Right lobe of liver (tissue), 6 donors: ENCODE measurements around the gene CEP350. TPM values are rescaled to one million over a fixed set of nuclear protein-coding genes. Genes with fewer than 3 reads are reported as not detected.

Experiments
- ATAC-seq, 4 donors: fragments of 200-7000 bp; cut with Tn5 transposase; one replicate each; pipeline ENCODE4 v1.9.1; 2020; ENCODE audit warnings: mild to moderate bottlenecking in 4 of 4, moderate library complexity in 4 of 4
- DNase-seq, 3 donors: peaks; one replicate each; pipeline ENCODE4 v3.0.0-alpha.2; 2020
- H3K27ac ChIP-seq, 3 donors: fragments of 200-600 bp; one replicate each; pipeline ENCODE4 v1.8.0; 2022
- H3K27me3 ChIP-seq, 2 donors: fragments of 200-600 bp; one replicate each; pipeline ENCODE4 v1.8.0; 2022
- H3K36me3 ChIP-seq, 4 donors: fragments of 200-600 bp; sonication (generic) in 1 of 4; one replicate each; pipeline versions ENCODE4 v1.5.1 to v1.8.0; 2017 to 2022; ENCODE audit warnings: control low read depth in 1 of 4
- H3K4me1 ChIP-seq, 4 donors: fragments of 200-600 bp; sonication (generic) in 1 of 4; one replicate each; pipeline versions ENCODE4 v1.5.1 to v1.8.0; 2017 to 2022; ENCODE audit warnings: control low read depth in 1 of 4
- H3K4me3 ChIP-seq, 3 donors: fragments of 200-600 bp; one replicate each; pipeline ENCODE4 v1.8.0; 2022
- H3K9me3 ChIP-seq, 4 donors: fragments of 200-600 bp; sonication (generic) in 1 of 4; one replicate each; pipeline versions ENCODE4 v1.5.1 to v1.8.0; 2017 to 2022; ENCODE audit warnings: control low read depth in 1 of 4
- CTCF ChIP-seq, 4 donors: fragments of 200-600 bp in 3 of 4; fragments of 450-650 bp in 1 of 4; IDR thresholded peaks; one replicate each; pipeline versions ENCODE4 v1.5.1 to v1.8.0; 2016 to 2022; ENCODE audit warnings: antibody characterized with exemption in 4 of 4, mild to moderate bottlenecking in 2 of 4
- POLR2A ChIP-seq: fragments of 450-650 bp; IDR thresholded peaks from one replicate; pipeline ENCODE4 v1.6.1; 2017; ENCODE audit warnings: antibody characterized with exemption, mild to moderate bottlenecking
- WGBS: methylation state at CpG from one replicate; pipeline ENCODE4 v1.1.6; 2018; ENCODE audit warnings: low coverage, low lambda C conversion rate; ENCODE audit not compliant: insufficient coverage; ENCODE audit errors: missing lambda C conversion rate; 5-methylcytosine and 5-hydroxymethylcytosine counted together
- intact Hi-C, 2 donors: fragments of 100-400 bp; cut with DNase I; formaldehyde crosslinking; loops; one replicate each; pipeline versions ENCODE4 v1.11.2 to v1.14.1; 2022
- total RNA-seq, 6 experiments: library from RNA; depleted of rRNA in 2 of 6; stranded (reverse); fragments of >200 nt in 2 of 6; fragmentation: NEBNext Ultra II Directional in 3 of 6; extraction: Animal tissue kit (Norgen Biotek cat#: 25700) in 3 of 6; gene quantifications; one replicate each; pipeline versions ENCODE4 v1.1.0 to v1.2.4, GENCODE V29; 2016 to 2023
- donor health status: DM: no; HTN: yes; CAD: no.
- donor health status: DM: no; HTN: no; CAD: no.
- donor health status: DM: no; HTN: no; CAD: no.
- donor health status: DM: no; HTN: yes; CAD: no.
- donor health status: DM: no; HTN: yes; CAD: no.

CEP350 gene
- total RNA-seq, 6 experiments from 2014 or later = 15.6 to 24.6 (median 21.3) TPM

- WGBS = 43% methylated on average over 5 of the region's 8 CpGs
- Histone ChIP-seq H3K4me3 (no peak overlapping the region), H3K9me3 (no peaks in the 10 kb centered on the region), H3K4me1 (peaks cover 0 to 4% (median 0%) of the 10 kb centered on the region in 4 donors), H3K27me3 (no peaks in the 10 kb centered on the region), H3K27ac (peak overlapping the region in 2 of 3 donors; percentile 34 to 45), H3K36me3 (no peaks in the 10 kb centered on the region)
- intact Hi-C loops = no loop called here
- DNase-seq = no peak
- ATAC-seq = peak; percentile 28 to 55 (median 40)
- TF ChIP-seq POLR2A (no peak), CTCF (IDR thresholded peaks at IDR 0.05) (no peak)
Measured at GRCh38 chr1:179968994-179969919, 14.6 kb downstream of the CEP350 start.

DNA sequence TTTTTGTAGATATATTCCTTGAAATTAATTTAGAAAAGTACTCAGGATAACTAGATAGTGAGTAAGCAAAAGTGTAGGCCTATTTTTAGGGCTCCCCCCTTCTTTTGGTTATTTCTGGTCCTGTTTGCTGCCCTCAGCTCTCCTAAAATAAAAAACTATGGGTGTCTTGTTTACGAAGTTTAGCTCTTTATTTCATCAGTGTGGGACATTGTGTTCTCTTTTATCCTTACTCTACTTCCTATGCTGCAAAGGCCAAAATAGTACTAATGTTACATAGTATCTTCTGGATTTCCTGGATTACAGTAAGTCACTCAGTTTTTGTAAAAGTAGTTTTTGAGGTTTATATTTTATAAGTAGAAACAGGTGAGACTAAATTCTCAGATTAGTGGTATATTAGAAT, 15.4 kb downstream of the CEP350 start:
- Histone ChIP-seq H3K36me3 (no peaks in the 10 kb centered on the region), H3K9me3 (no peaks in the 10 kb centered on the region), H3K27ac (peak overlapping the region in 2 of 3 donors; percentile 41 to 48), H3K4me1 (peaks cover 0 to 4% (median 0%) of the 10 kb centered on the region in 4 donors), H3K4me3 (no peak overlapping the region), H3K27me3 (no peaks in the 10 kb centered on the region)
- ATAC-seq = peak; percentile 65 to 91 (median 66)
- 29% methylated on average over 1 of the region's 1 CpG for WGBS
- DNase-seq = no peak
- intact Hi-C loops = no loop called here
- TF ChIP-seq CTCF (IDR thresholded peaks at IDR 0.05) (no peak), POLR2A (no peak)

DNA sequence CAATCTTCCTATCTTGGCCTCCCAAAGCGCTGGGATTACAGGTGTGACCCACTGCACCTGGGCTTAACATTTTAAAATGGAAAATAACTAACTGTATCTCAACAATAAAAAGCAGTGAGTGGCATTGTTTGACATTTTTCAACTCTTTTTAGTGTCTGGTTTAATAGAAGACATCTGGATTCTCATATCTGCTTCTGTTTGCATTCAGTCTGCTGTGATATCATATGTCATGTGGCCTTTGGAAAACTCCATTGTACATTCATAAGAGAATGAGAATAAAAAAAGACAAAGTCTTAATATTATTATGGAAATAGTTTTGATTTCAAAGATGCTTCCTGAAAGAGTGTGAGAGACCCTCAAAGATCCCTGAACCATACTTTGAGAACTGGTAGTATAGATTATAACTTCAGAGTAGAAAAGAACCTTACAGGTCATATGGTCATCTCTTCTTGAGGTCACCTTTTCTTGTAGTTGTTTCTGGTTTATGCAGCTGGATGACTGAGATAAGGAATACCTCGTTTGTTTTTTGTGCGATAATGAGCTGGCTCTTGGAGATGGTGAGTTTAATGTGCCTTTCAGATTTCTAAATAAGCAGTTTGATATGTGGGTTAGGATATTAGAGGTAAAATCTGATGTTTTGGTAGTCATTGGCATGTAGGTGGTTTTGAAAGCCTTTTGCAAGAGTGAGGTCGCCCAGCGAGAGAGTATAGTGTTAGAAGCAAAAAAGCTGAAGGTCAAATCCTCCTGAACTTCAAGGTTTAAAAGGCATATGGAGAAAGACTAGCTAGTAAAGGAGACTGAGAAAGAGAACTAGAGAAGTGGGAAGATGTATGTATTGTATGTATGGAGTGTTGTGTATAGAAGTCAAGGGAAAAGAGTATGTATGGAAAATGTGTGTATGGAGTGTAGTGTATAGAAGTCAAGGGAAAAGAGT, 17.2 kb downstream of the CEP350 start:
- Histone ChIP-seq H3K9me3 (no peaks in the 10 kb centered on the region), H3K4me1 (peaks cover 0 to 4% (median 0%) of the 10 kb centered on the region in 4 donors), H3K27me3 (no peaks in the 10 kb centered on the region), H3K36me3 (no peaks in the 10 kb centered on the region), H3K4me3 (no peak overlapping the region), H3K27ac (no peak overlapping the region)
- TF ChIP-seq POLR2A = no peak
- TF ChIP-seq CTCF (IDR thresholded peaks at IDR 0.05) = no peak
- no peak for DNase-seq
- 53% methylated on average over 5 of the region's 5 CpGs for WGBS
- intact Hi-C loops = no loop called here
- no peak for ATAC-seq

- TF ChIP-seq CTCF (IDR thresholded peaks at IDR 0.05) (no peak), POLR2A (no peak)
- no peaks in the 10 kb centered on the region for H3K27me3 ChIP-seq
- no peaks in the 10 kb centered on the region for H3K9me3 ChIP-seq
- H3K4me3 ChIP-seq = no peak overlapping the region
- 70% methylated on average over 6 of the region's 6 CpGs for WGBS
- intact Hi-C loops = no loop called here
- H3K36me3 ChIP-seq = no peaks in the 10 kb centered on the region
- DNase-seq (no peak), ATAC-seq (no peak)
- H3K4me1 ChIP-seq = peaks cover 0 to 4% (median 0%) of the 10 kb centered on the region in 4 donors
- no peak overlapping the region for H3K27ac ChIP-seq
Measured at GRCh38 chr1:179973198-179974110, 18.8 kb downstream of the CEP350 start.
